Activated CD4-positive, alpha-beta T cell treated with anti-CD3 and anti-CD28 coated beads for 36 hours (primary cell): ENCODE measurements around the gene STUB1. TPM values are rescaled to one million over a fixed set of nuclear protein-coding genes. Genes with fewer than 3 reads are reported as not detected.
A peak's percentile ranks its signal among the peaks of the same experiment; 100 is the strongest.

Source experiments
- ATAC-seq: fragments of 200-7000 bp; cut with Tn5 transposase; one replicate; pipeline ENCODE4 v1.10.0; 2021; ENCODE audit warnings: mild to moderate bottlenecking, moderate library complexity
- CTCF ChIA-PET: fragments of 350-600 bp; sonication (Branson Sonifier 250); formaldehyde crosslinking; loops from one replicate; lab custom pipeline; 2021; ENCODE audit warnings: antibody characterized with exemption; lab: Charles Lee
- POLR2A ChIA-PET: fragments of 350-600 bp; sonication (Branson Sonifier 250); formaldehyde crosslinking; loops from one replicate; lab custom pipeline; 2021; ENCODE audit warnings: antibody characterized with exemption, inconsistent platforms; lab: Charles Lee
- DNase-seq: peaks from one replicate; pipeline ENCODE4 v3.0.0-alpha.2; 2020
- H3K27ac Mint-ChIP-seq: one replicate; pipeline ENCODE4 v1.8.0; 2021; ENCODE audit warnings: mixed read lengths
- H3K27me3 Mint-ChIP-seq: one replicate; pipeline ENCODE4 v1.8.0; 2021; ENCODE audit warnings: mixed read lengths
- H3K36me3 Mint-ChIP-seq: one replicate; pipeline ENCODE4 v1.8.0; 2021; ENCODE audit warnings: low read depth, mixed read lengths
- H3K4me1 Mint-ChIP-seq: one replicate; pipeline ENCODE4 v1.8.0; 2021; ENCODE audit warnings: mixed read lengths
- H3K4me3 Mint-ChIP-seq: one replicate; pipeline ENCODE4 v1.8.0; 2021; ENCODE audit warnings: mild to moderate bottlenecking, moderate library complexity, mixed read lengths
- H3K9me3 Mint-ChIP-seq: one replicate; pipeline ENCODE4 v1.8.0; 2021; ENCODE audit warnings: low read depth, mixed read lengths
- intact Hi-C, 2 experiments: fragments of 100-400 bp; cut with DNase I in 1 of 2; cut with micrococcal nuclease in 1 of 2; formaldehyde crosslinking; loops; one replicate each; pipeline versions ENCODE4 v1.14.2 to v1.15.1; 2022 to 2024; cut with DNase I, micrococcal nuclease
- total RNA-seq, 2 experiments: library from RNA; stranded (reverse); gene quantifications; one replicate each; pipeline ENCODE4 v1.2.3, GENCODE V29; 2021

STUB1 gene
- total RNA-seq, 2 experiments from 2014 or later = 61.1 to 67.0 TPM

- Mint-ChIP-seq H3K4me3 (peak overlapping the region; percentile 17), H3K36me3 (no peaks in the 10 kb centered on the region), H3K27ac (no peak overlapping the region), H3K9me3 (no peaks in the 10 kb centered on the region), H3K27me3 (no peaks in the 10 kb centered on the region), H3K4me1 (peaks cover 20% of the 10 kb centered on the region)
- DNase-seq (no peak), ATAC-seq (no peak)
- ChIA-PET CTCF (interaction anchor here (0.6 to 3.5 kb wide), 6 partner anchors 10 to 277 kb away, joined by 3 to 29 read pairs (median 4); partner anchors contain the start of gene CIAO3), POLR2A (no interaction called here)
- intact Hi-C loops = loop anchor here in 1 of 2 experiments (5.0 kb wide), 1 partner anchor 41 kb away; the partner anchor contains the start of genes JMJD8 and STUB1
These were observed 42.8 kb downstream of the STUB1 start for GRCh38 chr16:722835-723633.

DNA sequence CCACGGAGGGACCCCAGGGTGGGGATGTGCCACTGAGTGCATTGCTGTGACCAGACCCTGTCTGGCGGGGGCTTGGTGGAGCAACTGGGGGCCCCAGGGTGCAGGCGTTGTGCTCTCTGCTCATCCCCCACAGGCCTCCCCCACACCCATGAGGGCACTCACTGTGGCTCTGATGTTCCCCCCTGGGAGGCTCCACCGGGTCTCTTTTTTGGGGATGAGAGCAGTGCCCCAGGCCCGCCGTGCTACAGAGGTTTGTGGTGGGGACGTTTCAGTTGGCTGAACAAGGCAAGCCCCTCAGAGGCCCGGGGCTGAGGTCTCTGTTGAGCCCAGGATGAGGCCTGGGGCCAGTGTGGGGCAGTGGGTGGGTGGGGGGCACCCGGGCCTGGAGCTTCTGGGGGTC lies 43.5 kb downstream of the STUB1 start:
- intact Hi-C loops = loop anchor here in 1 of 2 experiments (5.0 kb wide), 1 partner anchor 41 kb away; the partner anchor contains the start of genes JMJD8 and STUB1

DNA sequence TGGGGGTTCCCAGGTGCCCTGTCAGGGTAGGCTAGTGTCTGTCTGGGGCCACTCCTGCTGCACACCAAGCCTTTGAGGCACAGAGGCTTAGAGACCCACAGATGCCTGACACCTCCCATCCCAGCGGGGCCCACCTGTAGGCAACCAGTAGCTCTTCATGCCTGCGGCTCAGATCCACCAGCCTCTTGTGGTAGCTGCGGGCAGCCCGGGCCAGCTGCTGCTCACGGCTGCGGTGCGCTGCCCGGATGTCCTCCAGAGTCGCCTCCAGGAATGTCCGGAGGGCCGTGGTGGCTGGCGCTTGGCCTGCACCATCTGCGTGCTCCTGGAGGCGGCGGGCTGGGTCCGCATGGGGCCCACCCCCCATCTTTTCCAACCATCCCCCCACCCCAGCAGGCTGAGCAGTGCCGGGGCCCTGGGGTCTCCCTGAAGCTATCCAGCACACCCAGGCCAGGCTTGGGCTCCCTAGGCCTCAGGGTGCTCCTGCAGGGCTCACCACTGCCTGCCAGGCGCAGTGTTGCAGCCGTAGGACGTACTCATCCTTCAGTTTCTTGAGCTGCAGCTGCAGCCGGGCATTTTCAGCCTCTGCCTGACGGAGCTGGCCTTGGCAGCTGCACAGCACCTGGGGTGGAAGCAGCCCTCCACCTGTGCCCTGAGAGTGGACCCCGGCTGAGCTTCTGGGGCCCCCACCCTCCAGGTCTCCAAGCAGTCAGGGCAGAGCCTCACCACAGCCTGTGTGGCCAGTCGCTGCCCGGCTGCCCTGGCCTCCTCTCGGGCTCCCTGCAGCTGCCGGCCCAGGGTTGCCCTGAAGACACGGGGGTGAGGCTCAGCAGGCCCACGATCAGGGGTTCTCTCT lies 44.2 kb downstream of the STUB1 start:
- intact Hi-C loops = loop anchor here in 1 of 2 experiments (5.0 kb wide), 1 partner anchor 42 kb away; the partner anchor contains the start of genes JMJD8 and STUB1
- no peak for ATAC-seq
- no peak overlapping the region for H3K4me3 Mint-ChIP-seq
- no peaks in the 10 kb centered on the region for H3K36me3 Mint-ChIP-seq
- H3K4me1 Mint-ChIP-seq = peaks cover 13% of the 10 kb centered on the region
- H3K9me3 Mint-ChIP-seq = no peaks in the 10 kb centered on the region
- H3K27me3 Mint-ChIP-seq = no peaks in the 10 kb centered on the region
- CTCF ChIA-PET = interaction anchor here (0.6 to 1.5 kb wide), 4 partner anchors 10 to 63 kb away, joined by 3 to 4 read pairs (median 4); partner anchors contain the start of gene METRN
- POLR2A ChIA-PET = no interaction called here
- H3K27ac Mint-ChIP-seq = no peak overlapping the region
- DNase-seq = no peak

More for the DNA sequence above, 43.5 kb downstream of the STUB1 start:
- DNase-seq (no peak), ATAC-seq (no peak)
- Mint-ChIP-seq H3K27me3 (no peaks in the 10 kb centered on the region), H3K36me3 (no peaks in the 10 kb centered on the region), H3K9me3 (no peaks in the 10 kb centered on the region), H3K4me1 (peaks cover 20% of the 10 kb centered on the region), H3K4me3 (no peak overlapping the region), H3K27ac (no peak overlapping the region)
- CTCF ChIA-PET = interaction anchor here (0.8 to 1.5 kb wide), 3 partner anchors 9 to 63 kb away, joined by 4 to 7 read pairs (median 4); partner anchors contain the start of gene CIAO3
- POLR2A ChIA-PET = no interaction called here

- CTCF ChIA-PET = interaction anchor here (0.6 to 1.5 kb wide), 4 partner anchors 10 to 64 kb away, joined by 3 to 4 read pairs (median 4); partner anchors contain the start of gene METRN
- no peaks in the 10 kb centered on the region for H3K27me3 Mint-ChIP-seq
- no peak for DNase-seq
- intact Hi-C loops = no loop called here
- no peak for ATAC-seq
- POLR2A ChIA-PET = no interaction called here
- no peak overlapping the region for H3K4me3 Mint-ChIP-seq
- H3K9me3 Mint-ChIP-seq = no peaks in the 10 kb centered on the region
- H3K36me3 Mint-ChIP-seq = no peaks in the 10 kb centered on the region
- peaks cover 10% of the 10 kb centered on the region for H3K4me1 Mint-ChIP-seq
- no peak overlapping the region for H3K27ac Mint-ChIP-seq
These were observed 44.8 kb downstream of the STUB1 start for GRCh38 chr16:725041-725376.

GRCh38 chr16:725463-726187 lies 45.4 kb downstream of the STUB1 start:
- ChIA-PET POLR2A (interaction anchor here (0.8 to 1.3 kb wide), 2 partner anchors 10 to 653 kb away, joined by 4 read pairs; no protein-coding TSS in a partner anchor), CTCF (interaction anchor here (0.6 to 1.5 kb wide), 3 partner anchors 13 to 24 kb away, joined by 3 to 5 read pairs (median 4); no protein-coding TSS in a partner anchor)
- ATAC-seq = no peak

DNA sequence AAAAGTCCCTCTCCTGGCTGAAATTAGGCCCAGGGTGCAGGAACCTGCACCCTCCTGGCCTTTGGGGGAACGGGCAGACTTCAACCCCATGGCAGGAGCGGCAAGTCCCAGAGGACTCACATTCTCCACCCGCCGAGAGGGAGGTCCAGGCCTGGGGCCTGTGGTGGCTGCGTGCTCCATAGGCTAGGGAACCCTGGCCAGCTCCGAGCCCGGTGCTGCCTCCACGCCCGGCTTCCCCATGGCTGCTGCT lies 45.9 kb downstream of the STUB1 start:
- no peak overlapping the region for H3K4me3 Mint-ChIP-seq
- intact Hi-C loops = no loop called here
- ChIA-PET POLR2A (interaction anchor here (0.8 to 1.3 kb wide), 2 partner anchors 10 to 653 kb away, joined by 4 read pairs; no protein-coding TSS in a partner anchor), CTCF (interaction anchor here (0.5 to 1.5 kb wide), 2 partner anchors 14 to 380 kb away, joined by 3 to 5 read pairs; no protein-coding TSS in a partner anchor)
- H3K27ac Mint-ChIP-seq = no peak overlapping the region
- ATAC-seq = no peak
- peaks cover 6% of the 10 kb centered on the region for H3K4me1 Mint-ChIP-seq
- H3K9me3 Mint-ChIP-seq = no peaks in the 10 kb centered on the region
- H3K27me3 Mint-ChIP-seq = no peaks in the 10 kb centered on the region
- no peak for DNase-seq
- no peaks in the 10 kb centered on the region for H3K36me3 Mint-ChIP-seq

More at GRCh38 chr16:725463-726187, 45.4 kb downstream of the STUB1 start:
- no peak overlapping the region for H3K4me3 Mint-ChIP-seq
- H3K27ac Mint-ChIP-seq = no peak overlapping the region
- no peaks in the 10 kb centered on the region for H3K9me3 Mint-ChIP-seq
- intact Hi-C loops = no loop called here
- H3K4me1 Mint-ChIP-seq = peaks cover 6% of the 10 kb centered on the region
- no peak for DNase-seq
- H3K27me3 Mint-ChIP-seq = no peaks in the 10 kb centered on the region
- H3K36me3 Mint-ChIP-seq = no peaks in the 10 kb centered on the region

DNA sequence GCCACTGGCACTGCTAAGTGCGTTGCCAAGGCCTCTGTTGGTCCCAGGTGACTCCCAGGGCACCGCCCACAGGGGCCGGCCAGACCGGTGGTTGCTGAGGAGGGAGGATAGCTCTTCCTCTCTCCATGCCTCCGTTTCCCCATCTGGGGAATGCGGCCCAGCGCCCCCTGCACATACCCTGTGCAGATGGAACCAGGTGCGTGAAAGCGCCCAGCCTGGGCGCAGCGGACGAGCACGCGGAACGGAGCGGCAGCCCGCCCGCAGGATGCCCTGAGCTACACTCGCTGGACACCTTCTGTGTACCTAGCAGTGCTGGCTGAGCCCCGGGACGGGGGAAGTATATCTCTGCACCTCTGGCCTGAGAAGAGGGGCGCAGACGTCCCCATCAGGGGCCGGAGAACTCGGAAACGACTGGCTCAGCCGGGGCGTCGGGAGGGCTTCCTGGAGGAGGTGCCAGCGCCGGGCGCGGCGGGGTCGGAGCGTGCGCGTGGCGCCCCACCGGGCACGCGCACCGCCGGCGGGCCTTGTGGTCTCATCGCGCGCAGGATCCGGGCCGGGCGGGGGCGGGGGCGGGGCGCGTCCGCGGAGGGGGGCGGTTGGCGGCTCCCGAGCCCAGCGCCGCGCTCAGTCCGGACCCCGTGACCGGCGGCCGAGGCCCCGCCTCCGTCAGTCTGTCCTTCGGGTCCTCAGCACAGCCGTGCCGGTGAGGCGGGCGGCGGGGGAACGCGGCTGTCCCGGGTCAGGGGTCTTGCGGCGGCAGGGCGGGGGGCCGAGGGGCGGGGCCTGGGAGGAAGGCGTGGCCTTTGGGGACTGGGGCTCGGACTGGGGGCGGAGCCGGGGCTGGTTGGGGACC lies 46.5 kb downstream of the STUB1 start, which contains the start of the genes CCDC78 and HAGHL:
Gene CCDC78, minus strand, starts transcription at position 6 of the 853 bp plus-strand sequence. CDS start 76 bp downstream, outside the sequence.
Gene HAGHL, plus strand, starts transcription at position 669 of the 853 bp plus-strand sequence. CDS start 404 bp downstream, outside the sequence.
- peak; percentile 31 for ATAC-seq
- Mint-ChIP-seq H3K27me3 (no peaks in the 10 kb centered on the region), H3K27ac (no peak within 1 kb of the TSS), H3K4me1 (peaks cover 6% of the 10 kb centered on the region), H3K36me3 (no peaks in the 10 kb centered on the region), H3K4me3 (peak within 1 kb of the TSS; percentile 61), H3K9me3 (no peaks in the 10 kb centered on the region)
- POLR2A ChIA-PET = interaction anchor here (1.3 kb wide), 1 partner anchor 11 kb away, joined by 4 read pairs; no protein-coding TSS in a partner anchor
- intact Hi-C loops = loop anchor here in 1 of 2 experiments (1.0 kb wide), 1 partner anchor 11 kb away; the partner anchor contains the start of gene METRN
- CTCF ChIA-PET = interaction anchor here (0.5 to 1.5 kb wide), 2 partner anchors 14 to 381 kb away, joined by 3 to 5 read pairs; no protein-coding TSS in a partner anchor
- DNase-seq = peak; percentile 74

DNA sequence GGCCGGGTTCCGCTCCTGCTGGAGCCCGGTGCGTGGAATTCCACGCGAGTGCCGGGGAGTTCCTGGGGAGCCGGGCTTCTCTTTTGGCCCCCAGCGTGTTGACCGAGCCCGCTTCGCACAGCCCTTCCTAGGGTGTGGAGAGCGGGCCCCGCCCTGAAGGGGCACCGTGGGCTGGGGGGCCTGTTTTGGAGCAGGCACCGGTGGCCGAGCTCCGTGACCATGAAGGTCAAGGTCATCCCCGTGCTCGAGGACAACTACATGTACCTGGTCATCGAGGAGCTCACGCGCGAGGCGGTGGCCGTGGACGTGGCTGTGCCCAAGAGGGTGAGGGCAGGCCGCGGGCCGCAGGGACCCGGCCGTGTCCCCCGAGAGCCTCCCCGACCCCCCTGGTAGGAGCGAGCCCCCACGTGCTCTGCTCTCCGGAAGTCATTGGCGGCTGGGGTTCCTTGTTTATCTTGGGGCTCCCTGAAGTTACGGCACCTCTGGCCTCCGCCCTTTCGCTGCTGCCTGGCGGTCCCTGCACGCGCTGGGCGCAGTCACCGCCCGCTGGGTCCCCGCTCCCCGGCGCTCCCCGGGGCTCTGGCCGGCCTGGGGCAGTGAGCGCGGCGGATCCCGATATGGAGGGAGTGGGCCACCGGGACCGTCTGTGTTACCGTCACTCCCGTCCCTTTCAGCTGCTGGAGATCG lies 47.2 kb downstream of the STUB1 start:
- Mint-ChIP-seq H3K4me1 (peaks cover 3% of the 10 kb centered on the region), H3K4me3 (peak overlapping the region; percentile 49), H3K27me3 (no peaks in the 10 kb centered on the region), H3K36me3 (no peaks in the 10 kb centered on the region), H3K27ac (no peak overlapping the region), H3K9me3 (no peaks in the 10 kb centered on the region)
- ChIA-PET POLR2A (no interaction called here), CTCF (interaction anchor here (0.6 kb wide), 1 partner anchor 8 kb away, joined by 3 read pairs; no protein-coding TSS in a partner anchor)
- intact Hi-C loops = loop anchor here in 1 of 2 experiments (1.0 kb wide), 1 partner anchor 12 kb away; the partner anchor contains the start of gene METRN
- ATAC-seq (peak; percentile 21), DNase-seq (peak; percentile 56)

DNA sequence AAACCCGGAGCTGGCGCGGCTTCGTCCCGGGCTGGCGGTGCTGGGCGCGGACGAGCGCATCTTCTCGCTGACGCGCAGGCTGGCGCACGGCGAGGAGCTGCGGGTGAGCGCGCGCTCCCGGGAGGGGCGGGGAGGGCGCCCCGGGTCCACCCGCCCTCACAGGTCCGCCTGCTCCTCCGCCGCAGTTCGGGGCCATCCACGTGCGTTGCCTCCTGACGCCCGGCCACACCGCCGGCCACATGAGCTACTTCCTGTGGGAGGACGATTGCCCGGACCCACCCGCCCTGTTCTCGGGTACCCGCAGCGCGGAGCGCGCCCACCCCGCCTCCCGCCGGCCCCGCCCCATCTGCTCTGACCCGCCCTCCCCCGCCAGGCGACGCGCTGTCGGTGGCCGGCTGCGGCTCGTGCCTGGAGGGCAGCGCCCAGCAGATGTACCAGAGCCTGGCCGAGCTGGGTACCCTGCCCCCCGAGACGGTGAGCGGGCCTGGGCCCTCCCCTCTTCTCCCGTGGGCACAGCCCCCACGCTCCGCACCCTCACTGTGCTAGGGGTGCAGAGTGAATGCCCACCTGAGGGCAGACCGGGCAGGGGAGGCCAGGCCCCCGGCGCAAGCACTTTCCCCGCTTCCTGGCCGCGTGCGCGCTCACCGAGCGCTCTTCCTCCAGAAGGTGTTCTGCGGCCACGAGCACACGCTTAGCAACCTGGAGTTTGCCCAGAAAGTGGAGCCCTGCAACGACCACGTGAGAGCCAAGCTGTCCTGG lies 48.1 kb downstream of the STUB1 start:
- Mint-ChIP-seq H3K9me3 (no peaks in the 10 kb centered on the region), H3K36me3 (peaks cover 6% of the 10 kb centered on the region), H3K27ac (no peak overlapping the region), H3K27me3 (no peaks in the 10 kb centered on the region), H3K4me1 (peaks cover 3% of the 10 kb centered on the region), H3K4me3 (peak overlapping the region; percentile 44)
- ChIA-PET POLR2A (no interaction called here), CTCF (interaction anchor here (0.8 to 1.2 kb wide), 2 partner anchors 16 to 253 kb away, joined by 3 to 4 read pairs; partner anchors contain the start of gene SOX8)
- DNase-seq = peak; percentile 74
- intact Hi-C loops = loop anchor here in 1 of 2 experiments (1.0 kb wide), 1 partner anchor 33 kb away; no protein-coding TSS in a partner anchor
- peak; percentile 70 for ATAC-seq
